Spinal cord (tissue), 10 donors: ENCODE data around the gene FAM219A. TPM values are rescaled to one million over a fixed set of nuclear protein-coding genes. Genes with fewer than 3 reads are reported as not detected.

Source experiments
- DNase-seq, 6 donors: peaks; one replicate each; pipeline versions ENCODE4 v3.0.0 to v3.0.0-alpha.2; 2013 to 2015; ENCODE audit warnings: low spot score in 6 of 6, low read depth in 4 of 6
- H3K27ac ChIP-seq: one replicate; pipeline ENCODE4 v1.5.1; 2013; ENCODE audit warnings: low read depth, low read length, control low read depth
- H3K27me3 ChIP-seq: one replicate; pipeline ENCODE4 v1.6.1; 2013; ENCODE audit warnings: low read length; ENCODE audit not compliant: control insufficient read depth, insufficient read depth
- H3K36me3 ChIP-seq: one replicate; pipeline ENCODE4 v1.6.1; 2013; ENCODE audit warnings: low read length; ENCODE audit not compliant: control insufficient read depth, insufficient read depth
- H3K4me1 ChIP-seq: one replicate; pipeline ENCODE4 v1.6.1; 2013; ENCODE audit warnings: low read length; ENCODE audit not compliant: control insufficient read depth, insufficient read depth
- H3K4me3 ChIP-seq: one replicate; pipeline ENCODE4 v1.5.1; 2013; ENCODE audit warnings: low read depth, low read length, control low read depth
- H3K9me3 ChIP-seq: one replicate; pipeline ENCODE4 v1.6.1; 2013; ENCODE audit warnings: low read length; ENCODE audit not compliant: control insufficient read depth, insufficient read depth
- WGBS: methylation state at CpG from one replicate; pipeline ENCODE4 v1.1.5; 2013; ENCODE audit warnings: missing lambda C conversion rate; ENCODE audit not compliant: insufficient coverage; 5-methylcytosine and 5-hydroxymethylcytosine counted together
- polyA plus RNA-seq, 2 donors: library from polyadenylated mRNA; unstranded; fragments of 120-200 nt; gene quantifications; one replicate each; pipeline ENCODE4 v1.2.1, GENCODE V29; 2013; ENCODE audit not compliant: insufficient read length in 2 of 2
- total RNA-seq, 2 donors: library from RNA; depleted of rRNA in 1 of 2; stranded (reverse); fragments of 120-200 nt in 1 of 2; fragments of >200 nt in 1 of 2; gene quantifications; one replicate each; pipeline versions ENCODE4 v1.2.3 to v1.2.4, GENCODE V29; 2013 to 2014
- donor health status: healthy.

Gene FAM219A
- total and polyA plus RNA-seq, 4 donors, result 18.1 to 83.9 (median 51.2) TPM

DNA sequence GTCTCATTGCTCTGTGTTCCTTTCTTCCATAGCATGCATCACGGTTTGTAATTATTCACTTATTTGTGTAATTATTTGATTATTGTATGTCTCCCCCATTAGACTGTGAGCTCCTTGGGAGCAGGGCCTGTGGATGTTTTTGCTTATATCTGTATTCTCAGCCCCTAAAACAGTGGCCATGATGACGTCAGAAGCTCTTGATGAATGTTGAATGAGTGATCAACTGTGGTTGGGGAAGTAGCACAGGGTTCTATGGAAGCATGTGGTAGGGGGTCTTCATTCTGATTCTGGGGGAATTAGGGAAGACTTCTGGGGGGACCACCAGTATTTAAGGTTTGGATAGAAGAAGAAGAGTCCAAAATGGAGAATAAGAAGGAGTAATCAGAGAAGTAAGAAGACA lies 6.2 kb upstream of the FAM219A start:
- H3K9me3 ChIP-seq, result no peaks in the 10 kb centered on the region
- WGBS, result 67% methylated on average over 1 of the region's 2 CpGs
- no peak overlapping the region for H3K4me3 ChIP-seq
- H3K27ac ChIP-seq, result no peak overlapping the region
- H3K27me3 ChIP-seq, result no peaks in the 10 kb centered on the region
- H3K36me3 ChIP-seq, result no peaks in the 10 kb centered on the region
- no peaks in the 10 kb centered on the region for H3K4me1 ChIP-seq
- no peak for DNase-seq

GRCh38 chr9:34463901-34464232 lies 5.5 kb upstream of the FAM219A start:
- Histone ChIP-seq H3K4me1 (peaks cover 2% of the 10 kb centered on the region), H3K4me3 (no peak overlapping the region), H3K27me3 (no peaks in the 10 kb centered on the region), H3K36me3 (no peaks in the 10 kb centered on the region), H3K9me3 (no peaks in the 10 kb centered on the region), H3K27ac (no peak overlapping the region)
- DNase-seq, result no peak
- WGBS, result 50% methylated on average over 2 of the region's 2 CpGs

DNA sequence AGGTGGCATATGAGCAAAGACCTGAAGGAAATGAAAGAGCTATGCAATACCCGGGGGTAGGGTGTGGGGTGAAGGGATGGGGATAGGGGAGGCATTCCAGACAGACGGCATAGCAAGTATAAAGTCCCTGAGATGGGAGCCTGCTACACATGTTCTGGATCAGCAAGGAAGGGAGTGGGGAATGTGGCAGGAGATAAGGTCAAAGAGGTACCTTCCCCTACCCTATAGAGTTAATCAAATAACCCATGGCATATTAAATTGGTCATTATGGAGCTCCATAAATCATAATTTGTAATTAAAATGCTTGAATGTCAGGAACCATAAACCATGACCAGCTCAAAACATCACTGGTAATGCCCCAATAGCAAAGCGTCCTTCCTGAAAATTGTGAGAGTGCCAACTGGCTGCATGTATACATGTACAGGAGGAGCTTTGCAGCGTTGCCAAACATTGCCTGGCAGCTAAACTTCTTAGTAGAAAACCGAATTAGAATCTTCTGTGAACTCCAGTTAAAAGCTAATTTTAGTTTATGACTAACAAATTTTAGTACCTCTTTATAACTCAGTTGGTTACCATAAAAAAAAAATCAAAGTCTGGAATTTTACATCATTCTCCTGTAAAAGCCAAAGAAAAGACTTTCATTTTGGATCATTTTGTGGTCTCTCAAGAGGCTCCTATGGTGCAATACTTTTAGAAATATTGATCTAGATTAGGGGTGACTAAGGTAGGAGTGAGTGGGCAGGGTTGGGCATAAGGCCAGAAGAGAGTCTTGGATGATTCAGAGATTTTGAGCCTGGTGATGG lies 4.9 kb upstream of the FAM219A start:
- Histone ChIP-seq H3K27me3 (no peaks in the 10 kb centered on the region), H3K27ac (no peak overlapping the region), H3K36me3 (no peaks in the 10 kb centered on the region), H3K4me3 (no peak overlapping the region), H3K9me3 (no peaks in the 10 kb centered on the region), H3K4me1 (peaks cover 6% of the 10 kb centered on the region)
- WGBS, result 70% methylated on average over 4 of the region's 5 CpGs
- DNase-seq, result peak in 2 of 6 donors; percentile 62 to 72

- H3K9me3 ChIP-seq, result no peaks in the 10 kb centered on the region
- no peaks in the 10 kb centered on the region for H3K36me3 ChIP-seq
- H3K4me1 ChIP-seq, result peaks cover 24% of the 10 kb centered on the region
- no peak for DNase-seq
- WGBS, result 70% methylated on average over 3 of the region's 3 CpGs
- no peaks in the 10 kb centered on the region for H3K27me3 ChIP-seq
- H3K4me3 ChIP-seq, result no peak overlapping the region
- H3K27ac ChIP-seq, result no peak overlapping the region
Measured at GRCh38 chr9:34459941-34460340, 1.6 kb upstream of the FAM219A start.

DNA sequence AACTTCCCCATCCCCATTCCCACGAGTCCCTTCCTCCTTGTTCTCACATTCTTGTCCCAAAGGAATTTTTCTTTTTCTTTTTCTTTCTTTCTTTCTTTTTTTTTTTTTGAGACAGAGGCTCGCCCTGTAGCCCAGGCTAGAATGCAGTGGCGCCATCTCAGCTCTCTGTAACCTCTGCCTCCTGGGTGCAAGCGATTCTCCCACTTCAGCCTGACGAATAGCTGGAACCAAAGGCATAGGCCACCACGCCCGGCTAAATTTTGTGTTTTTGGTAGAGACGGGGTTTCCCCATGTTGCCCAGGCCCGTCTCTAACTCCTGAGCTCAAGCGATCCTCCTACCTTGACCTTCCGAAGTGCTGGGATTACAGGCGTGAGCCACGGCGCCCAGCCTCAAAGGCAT lies 986 bp upstream of the FAM219A start:
- no peak overlapping the region for H3K27ac ChIP-seq
- no peaks in the 10 kb centered on the region for H3K36me3 ChIP-seq
- DNase-seq, result no peak
- H3K4me1 ChIP-seq, result peaks cover 29% of the 10 kb centered on the region
- 79% methylated on average over 13 of the region's 14 CpGs for WGBS
- H3K4me3 ChIP-seq, result no peak overlapping the region
- no peaks in the 10 kb centered on the region for H3K27me3 ChIP-seq
- H3K9me3 ChIP-seq, result no peaks in the 10 kb centered on the region

- WGBS, result 12% methylated on average over 11 of the region's 11 CpGs
- H3K4me3 ChIP-seq, result peak overlapping the region; percentile 33
- H3K9me3 ChIP-seq, result no peaks in the 10 kb centered on the region
- H3K36me3 ChIP-seq, result no peaks in the 10 kb centered on the region
- peaks cover 33% of the 10 kb centered on the region for H3K4me1 ChIP-seq
- no peak overlapping the region for H3K27ac ChIP-seq
- DNase-seq, result no peak
- no peaks in the 10 kb centered on the region for H3K27me3 ChIP-seq
Measured at GRCh38 chr9:34458959-34459340, 580 bp upstream of the FAM219A start.

- Histone ChIP-seq H3K27me3 (no peaks in the 10 kb centered on the region), H3K9me3 (no peaks in the 10 kb centered on the region), H3K4me3 (peak overlapping the region; percentile 67), H3K4me1 (peaks cover 37% of the 10 kb centered on the region), H3K36me3 (no peaks in the 10 kb centered on the region), H3K27ac (peak overlapping the region; percentile 66)
- DNase-seq, result peak in 3 of 6 donors; percentile 31 to 85 (median 84)
- WGBS, result under 1% methylated on average over 48 of the region's 48 CpGs
Measured at GRCh38 chr9:34457266-34458012, 931 bp downstream of the FAM219A start.

- Histone ChIP-seq H3K9me3 (no peaks in the 10 kb centered on the region), H3K27me3 (no peaks in the 10 kb centered on the region), H3K4me1 (peaks cover 37% of the 10 kb centered on the region), H3K4me3 (peak overlapping the region; percentile 67), H3K36me3 (no peaks in the 10 kb centered on the region), H3K27ac (peak overlapping the region; percentile 66)
- 10% methylated on average over 3 of the region's 4 CpGs for WGBS
- DNase-seq, result no peak
Measured at GRCh38 chr9:34456746-34457145, 1.6 kb downstream of the FAM219A start.

DNA sequence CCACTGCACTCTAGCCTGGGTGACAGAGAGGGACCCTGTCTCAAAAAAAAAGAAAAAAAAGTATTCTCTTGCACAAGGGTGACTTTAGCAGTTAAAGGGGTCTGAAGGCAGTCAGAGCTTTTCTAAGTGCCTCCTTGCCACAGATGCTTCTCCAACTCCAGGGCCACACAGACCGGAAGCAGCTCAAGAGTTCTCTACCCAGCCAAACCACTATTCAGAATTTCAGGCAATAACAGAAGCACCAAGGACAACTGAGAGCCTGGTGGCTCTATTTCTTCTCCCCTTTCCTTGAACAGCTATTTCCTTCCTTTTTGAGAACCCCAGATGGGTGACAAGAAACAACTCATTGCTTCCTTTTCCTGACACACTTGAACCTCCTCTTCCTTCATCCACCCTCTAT lies 2.2 kb downstream of the FAM219A start:
- DNase-seq, result no peak
- H3K27ac ChIP-seq, result no peak overlapping the region
- no peaks in the 10 kb centered on the region for H3K27me3 ChIP-seq
- H3K4me3 ChIP-seq, result no peak overlapping the region
- no peaks in the 10 kb centered on the region for H3K9me3 ChIP-seq
- H3K36me3 ChIP-seq, result no peaks in the 10 kb centered on the region
- WGBS, result 92% methylated on average over 1 of the region's 1 CpG
- peaks cover 41% of the 10 kb centered on the region for H3K4me1 ChIP-seq
